Measurements from ENCODE around the gene THOC6. TPM values are rescaled to one million over a fixed set of nuclear protein-coding genes. Genes with fewer than 3 reads are reported as not detected.

The THOC6 gene
- total and polyA plus RNA-seq, 2 donors (not counting 3 experiments of a cell fraction or from before 2014, with no cell fraction given) = 23.9 to 39.3 TPM

DNA sequence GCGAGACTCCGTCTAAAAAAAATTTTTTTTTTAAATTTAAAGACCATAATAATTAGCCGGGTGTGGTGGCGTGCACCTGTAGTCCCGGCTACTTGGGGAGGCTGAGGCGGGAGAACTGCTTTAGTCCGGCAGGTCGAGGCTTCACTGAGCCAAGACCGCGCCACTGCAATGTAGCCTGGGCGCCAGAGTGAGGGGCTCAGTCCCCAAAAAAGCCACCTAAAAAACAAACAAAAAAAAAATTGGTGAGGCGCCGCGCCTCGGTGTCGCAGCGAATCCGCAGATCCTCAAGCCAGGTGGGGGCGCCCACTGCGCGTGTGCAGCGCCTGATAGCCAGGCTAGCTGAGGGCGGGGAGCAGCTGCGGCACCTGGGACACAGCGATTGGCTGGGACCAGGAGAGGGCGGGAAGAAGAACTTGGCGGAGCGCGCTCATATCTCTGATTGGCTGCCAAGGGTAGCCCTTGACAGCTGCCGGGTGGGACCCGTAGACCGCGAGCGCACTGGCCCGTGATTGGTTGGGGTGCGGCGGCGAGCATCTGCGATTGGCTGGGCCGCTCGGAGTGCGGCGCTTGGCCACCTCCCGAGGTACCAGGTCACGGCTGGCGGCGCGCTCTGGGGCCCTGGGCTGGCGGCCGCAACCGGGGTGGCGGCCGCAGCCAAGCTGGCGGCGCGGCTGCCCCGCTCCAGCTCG, 20.1 kb upstream of the THOC6 start:
- Histone ChIP-seq H3K9me3 (replicated peaks; ENCODE audit: control insufficient read depth, insufficient read depth, low read length) (no peaks in the 10 kb centered on the region), H2AFZ (ENCODE audit: low read depth, low read length) (no peak overlapping the region), H3K27me3 (ENCODE audit: control insufficient read depth in 2 of 2, insufficient read depth in 2 of 2, low read length in 2 of 2) (no peaks in the 10 kb centered on the region), H3K36me3 (ENCODE audit: control insufficient read depth in 2 of 2, extremely low read depth in 1 of 2, insufficient read depth in 2 of 2, low read length in 2 of 2) (no peaks in the 10 kb centered on the region), H3K4me2 (ENCODE audit: insufficient read depth, low read length) (no peak overlapping the region), H3K9me1 (replicated peaks; ENCODE audit: control insufficient read depth, extremely low read depth, insufficient read depth, low read length) (no peaks in the 10 kb centered on the region), H4K20me1 (replicated peaks; ENCODE audit: control insufficient read depth, extremely low read depth, insufficient read depth, low read length) (no peaks in the 10 kb centered on the region), H3K27ac (ENCODE audit: insufficient read depth, low read depth, low read length) (no peak overlapping the region), H3K4me3 (replicated peaks in 1 of 3; ENCODE audit: insufficient read depth in 1 of 3, low read depth in 1 of 3, low read length in 3 of 3) (no peak overlapping the region), H3K9ac (replicated peaks; ENCODE audit: extremely low read depth, insufficient read depth, low read length) (no peak overlapping the region), H3K4me1 (ENCODE audit: control insufficient read depth, extremely low read depth, insufficient read depth, low read length) (peaks cover 16% of the 10 kb centered on the region), H3K79me2 (ENCODE audit: control insufficient read depth, insufficient read depth, low read length) (no peaks in the 10 kb centered on the region)
- ChIA-PET POLR2A (interaction anchor here (0.7 to 2.1 kb wide), 3 partner anchors 17 to 140 kb away, joined by 3 to 16 read pairs (median 5); partner anchors contain the start of gene TNFRSF12A), CTCF (interaction anchor here (0.7 to 3.6 kb wide), 8 partner anchors 12 to 111 kb away, joined by 3 to 97 read pairs (median 6); partner anchors contain the start of genes HCFC1R1, THOC6 and TNFRSF12A)
- dilution Hi-C loops (cut with MboI; ENCODE audit: extremely low pct_ligation_motif_present, low sequenced_read_pairs) = no loop called here
- intact Hi-C loops (cut with micrococcal nuclease) = loop anchor here (1.0 kb wide), 2 partner anchors 17 to 25 kb away; partner anchors contain the start of gene TNFRSF12A
- BruUV-seq (replicated peaks) = no TSS peak
- TF ChIP-seq, protein P1, sequence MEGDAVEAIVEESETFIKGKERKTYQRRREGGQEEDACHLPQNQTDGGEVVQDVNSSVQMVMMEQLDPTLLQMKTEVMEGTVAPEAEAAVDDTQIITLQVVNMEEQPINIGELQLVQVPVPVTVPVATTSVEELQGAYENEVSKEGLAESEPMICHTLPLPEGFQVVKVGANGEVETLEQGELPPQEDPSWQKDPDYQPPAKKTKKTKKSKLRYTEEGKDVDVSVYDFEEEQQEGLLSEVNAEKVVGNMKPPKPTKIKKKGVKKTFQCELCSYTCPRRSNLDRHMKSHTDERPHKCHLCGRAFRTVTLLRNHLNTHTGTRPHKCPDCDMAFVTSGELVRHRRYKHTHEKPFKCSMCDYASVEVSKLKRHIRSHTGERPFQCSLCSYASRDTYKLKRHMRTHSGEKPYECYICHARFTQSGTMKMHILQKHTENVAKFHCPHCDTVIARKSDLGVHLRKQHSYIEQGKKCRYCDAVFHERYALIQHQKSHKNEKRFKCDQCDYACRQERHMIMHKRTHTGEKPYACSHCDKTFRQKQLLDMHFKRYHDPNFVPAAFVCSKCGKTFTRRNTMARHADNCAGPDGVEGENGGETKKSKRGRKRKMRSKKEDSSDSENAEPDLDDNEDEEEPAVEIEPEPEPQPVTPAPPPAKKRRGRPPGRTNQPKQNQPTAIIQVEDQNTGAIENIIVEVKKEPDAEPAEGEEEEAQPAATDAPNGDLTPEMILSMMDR (IDR thresholded peaks at IDR 0.05; ENCODE audit: extremely low read depth in 1 of 2, insufficient read depth in 1 of 2, low read depth in 1 of 2, low read length in 2 of 2) = peak; percentile 19 to 34
- TF ChIP-seq POLR2AphosphoS5 (IDR thresholded peaks at IDR 0.05; ENCODE audit: insufficient read depth, low read depth, low read length) (peak; percentile 46), MYC (IDR thresholded peaks at IDR 0.05; ENCODE audit: low read depth, low read length) (no peak), JUN (IDR thresholded peaks at IDR 0.05; ENCODE audit: borderline replicate concordance, insufficient read depth, insufficient read length, low read depth) (no peak), POLR2A (IDR thresholded peaks at IDR 0.05; ENCODE audit: low read depth, low read length) (no peak)
- TF ChIP-seq, protein P2, sequence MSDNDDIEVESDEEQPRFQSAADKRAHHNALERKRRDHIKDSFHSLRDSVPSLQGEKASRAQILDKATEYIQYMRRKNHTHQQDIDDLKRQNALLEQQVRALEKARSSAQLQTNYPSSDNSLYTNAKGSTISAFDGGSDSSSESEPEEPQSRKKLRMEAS (IDR thresholded peaks at IDR 0.05; ENCODE audit: insufficient read depth, insufficient read length) = no peak
- peak; percentile 99 for FAIRE-seq
- DNase-seq (ENCODE audit: low read depth, low spot score) = peak; percentile 99

All from endothelial cell of umbilical vein (primary cell).